Stimulated activated naive CD8-positive, alpha-beta T cell treated with anti-CD3 and anti-CD28 coated beads, Interleukin-15, Interleukin-2, amounts not matched to agents 100 U/mL and 50 U/mL, for 24 hours (primary cell): ENCODE measurements around the gene SLC35F2.
"Not testable (repeated sequence)": the region's sequence is repeated elsewhere in the genome, so short reads cannot be mapped to it uniquely, and the experiment has no call there.

Experiments used
- ATAC-seq: fragments of 150-1000 bp; cut with Tn5 transposase; one replicate; pipeline ENCODE4 v1.10.0; 2021
- DNase-seq: peaks from one replicate; pipeline ENCODE4 v3.0.0; 2021

The SLC35F2 gene, protein sequence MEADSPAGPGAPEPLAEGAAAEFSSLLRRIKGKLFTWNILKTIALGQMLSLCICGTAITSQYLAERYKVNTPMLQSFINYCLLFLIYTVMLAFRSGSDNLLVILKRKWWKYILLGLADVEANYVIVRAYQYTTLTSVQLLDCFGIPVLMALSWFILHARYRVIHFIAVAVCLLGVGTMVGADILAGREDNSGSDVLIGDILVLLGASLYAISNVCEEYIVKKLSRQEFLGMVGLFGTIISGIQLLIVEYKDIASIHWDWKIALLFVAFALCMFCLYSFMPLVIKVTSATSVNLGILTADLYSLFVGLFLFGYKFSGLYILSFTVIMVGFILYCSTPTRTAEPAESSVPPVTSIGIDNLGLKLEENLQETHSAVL

DNA sequence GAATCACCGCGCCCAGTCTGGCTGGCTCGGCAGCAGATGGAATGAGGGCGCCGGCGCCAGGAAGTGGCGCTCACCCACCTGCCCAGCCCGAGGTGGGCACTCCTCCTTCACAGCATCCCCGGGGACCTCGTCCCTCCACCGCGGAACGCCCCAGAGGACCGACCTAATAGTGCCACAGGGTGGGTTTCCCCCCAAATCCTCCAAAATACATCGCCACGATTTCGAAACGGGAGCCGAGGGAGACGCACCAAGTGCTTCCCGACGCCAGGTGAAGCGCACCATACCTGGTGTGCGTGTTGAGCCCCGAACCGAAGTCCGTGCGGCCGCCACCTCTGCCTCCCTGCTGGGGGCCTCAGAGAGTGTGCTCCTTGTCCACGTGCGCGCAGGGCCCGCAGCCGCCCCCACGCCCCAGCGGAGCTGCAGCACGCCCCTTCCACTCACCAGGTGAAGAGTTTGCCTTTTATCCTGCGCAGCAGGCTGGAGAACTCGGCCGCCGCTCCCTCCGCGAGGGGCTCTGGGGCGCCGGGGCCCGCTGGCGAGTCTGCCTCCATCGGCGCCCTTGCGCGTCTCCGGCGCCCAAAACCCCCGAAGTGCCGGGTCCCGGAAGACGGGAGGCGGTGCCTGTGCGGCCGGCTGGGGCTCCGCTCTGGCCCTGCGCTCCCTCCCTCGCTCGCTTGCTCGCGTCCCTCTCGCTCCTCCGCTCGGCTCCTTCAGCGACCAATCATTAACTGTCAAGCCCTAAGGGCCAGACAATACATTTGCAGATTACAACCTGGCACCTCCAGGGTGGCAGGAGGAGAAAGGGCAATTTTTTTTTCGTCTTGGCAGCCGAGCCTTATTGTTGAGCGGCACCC is at the start of gene SLC35F2:
TSS of gene SLC35F2 (minus strand) at position 571 of the 854 bp plus-strand sequence. CDS start at position 551, 20 bp downstream.
- DNase-seq, result peak; percentile 83
- ATAC-seq, result peak; percentile 95

DNA sequence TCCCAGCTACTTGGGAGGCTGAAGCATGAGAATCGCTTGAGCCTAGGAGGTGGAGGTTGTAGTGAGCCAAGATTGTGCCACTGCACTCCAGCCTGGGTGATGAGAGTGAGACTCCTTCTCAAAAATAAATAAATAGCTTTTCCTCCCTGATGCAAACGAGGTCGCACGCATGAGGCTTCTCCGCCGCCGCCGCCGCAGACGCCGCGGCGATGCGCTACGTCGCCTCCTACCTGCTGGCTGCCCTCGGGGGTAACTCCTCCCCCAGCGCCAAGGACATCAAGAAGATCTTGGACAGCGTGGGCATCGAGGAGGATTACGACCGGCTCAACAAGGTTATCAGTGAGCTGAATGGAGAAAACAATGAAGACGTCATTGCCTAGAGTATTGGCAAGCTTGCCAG is 49.6 kb upstream of the SLC35F2 start:
- ATAC-seq (no peak), DNase-seq (no peak)

DNA sequence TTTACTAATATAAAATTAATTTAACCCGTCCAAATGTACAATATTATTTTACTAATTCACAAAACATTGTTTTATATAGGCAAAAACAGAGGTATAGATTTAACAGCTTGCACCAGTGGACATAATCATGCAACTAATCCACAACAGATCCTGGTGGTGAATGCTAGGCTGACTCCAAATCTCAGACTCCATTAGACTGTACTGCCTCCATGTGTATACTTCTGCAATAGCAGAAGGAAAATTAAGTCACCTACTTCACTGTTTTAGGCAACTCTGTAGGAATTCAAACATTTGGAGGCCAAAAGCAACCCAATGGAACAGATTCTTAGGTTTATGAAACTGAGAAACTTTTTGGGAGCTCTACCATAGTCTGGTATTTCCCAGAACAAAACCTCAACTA is 39.7 kb upstream of the SLC35F2 start:
- no peak for DNase-seq
- ATAC-seq, result no peak

DNA sequence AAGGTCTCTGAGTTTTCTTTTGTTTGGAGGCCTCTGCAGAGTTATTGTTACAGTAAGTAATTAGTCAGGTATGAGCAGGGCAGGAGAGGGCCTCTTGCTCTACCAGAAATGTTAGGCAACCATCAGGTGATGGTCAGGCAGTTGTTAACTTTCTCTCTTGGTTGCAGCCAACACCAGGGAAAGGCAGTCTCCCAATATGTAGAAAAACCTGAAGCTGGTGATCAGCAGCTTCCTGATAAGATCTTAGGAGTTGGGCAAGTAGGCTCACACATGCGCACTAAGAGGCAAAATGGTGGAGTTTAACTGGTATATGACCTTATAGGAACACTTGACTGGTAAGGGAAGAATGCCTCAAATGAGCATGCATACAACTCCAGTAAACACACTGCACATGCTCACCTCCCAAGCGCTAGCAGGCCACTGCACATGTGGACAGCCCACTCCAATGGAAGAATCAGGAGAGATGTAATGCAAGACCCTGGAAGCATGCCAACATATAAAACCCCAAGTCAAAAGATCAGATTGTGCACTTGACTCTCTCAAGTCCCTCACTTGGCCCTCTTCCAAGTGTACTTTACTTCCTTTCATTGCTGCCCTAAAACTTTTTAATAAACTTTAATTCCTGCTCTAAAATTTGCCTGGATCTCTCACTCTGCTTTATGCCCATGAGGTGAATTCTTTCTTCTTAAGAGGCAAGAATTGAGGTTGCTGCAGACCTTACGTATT is 23.7 kb upstream of the SLC35F2 start:
- DNase-seq (no peak), ATAC-seq (no peak)

DNA sequence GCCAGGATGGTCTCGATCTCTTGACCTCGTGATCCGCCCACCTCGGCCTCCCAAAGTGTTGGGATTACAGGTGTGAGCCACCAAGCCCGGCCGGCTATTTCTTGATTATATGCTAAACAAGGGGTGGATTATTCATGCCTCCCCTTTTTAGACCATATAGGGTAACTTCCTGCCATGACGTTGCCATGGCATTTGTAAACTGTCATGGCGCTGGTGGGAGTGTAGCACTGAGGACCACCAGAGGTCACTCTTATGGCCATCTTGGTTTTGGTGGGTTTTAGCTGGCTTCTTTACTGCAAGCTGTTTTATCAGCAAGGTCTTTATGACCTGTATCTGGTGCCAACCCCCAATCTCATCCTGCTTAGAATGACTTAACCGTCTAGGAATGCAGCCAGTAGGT is 22.9 kb upstream of the SLC35F2 start:
- not testable (repeated sequence) for DNase-seq, ATAC-seq

DNA sequence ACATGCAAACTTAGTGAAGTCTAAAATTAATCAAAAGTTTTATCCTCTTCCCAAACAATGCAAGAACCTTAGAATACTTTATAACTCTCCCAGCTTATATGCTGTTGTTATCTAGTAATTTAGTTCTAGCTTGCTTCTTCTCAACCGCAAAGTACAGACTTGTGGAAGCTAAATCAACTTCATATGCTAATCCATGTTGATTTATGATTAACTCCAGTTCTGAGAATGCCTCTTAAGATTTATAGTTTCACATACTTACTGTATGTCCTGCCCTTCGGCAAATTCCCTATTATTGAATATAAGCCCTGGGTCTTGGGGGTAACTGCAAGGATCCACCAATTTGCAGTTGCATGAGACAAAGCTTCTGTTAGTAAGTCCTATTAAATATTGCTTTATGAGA is 17.6 kb upstream of the SLC35F2 start:
- DNase-seq (no peak), ATAC-seq (no peak)

DNA sequence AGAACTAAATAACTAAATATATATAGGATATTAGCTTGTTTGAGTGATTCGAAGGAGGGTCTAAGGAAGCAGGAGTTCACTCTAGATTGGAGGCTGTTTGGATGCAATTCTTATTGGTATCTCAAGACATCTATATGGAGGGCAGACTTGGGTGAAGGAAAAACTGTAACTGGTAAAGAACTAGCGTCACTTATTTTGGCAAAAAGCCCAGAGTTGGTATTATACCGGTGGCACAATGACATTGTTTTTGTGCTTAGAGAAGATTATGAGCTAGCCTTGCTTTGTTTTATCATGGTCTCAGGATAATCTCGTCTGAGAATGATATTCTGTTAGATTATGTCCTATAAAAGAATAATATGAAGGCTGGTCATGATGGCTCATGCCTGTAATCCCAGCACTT is 6.0 kb upstream of the SLC35F2 start:
- no peak for DNase-seq
- no peak for ATAC-seq

DNA sequence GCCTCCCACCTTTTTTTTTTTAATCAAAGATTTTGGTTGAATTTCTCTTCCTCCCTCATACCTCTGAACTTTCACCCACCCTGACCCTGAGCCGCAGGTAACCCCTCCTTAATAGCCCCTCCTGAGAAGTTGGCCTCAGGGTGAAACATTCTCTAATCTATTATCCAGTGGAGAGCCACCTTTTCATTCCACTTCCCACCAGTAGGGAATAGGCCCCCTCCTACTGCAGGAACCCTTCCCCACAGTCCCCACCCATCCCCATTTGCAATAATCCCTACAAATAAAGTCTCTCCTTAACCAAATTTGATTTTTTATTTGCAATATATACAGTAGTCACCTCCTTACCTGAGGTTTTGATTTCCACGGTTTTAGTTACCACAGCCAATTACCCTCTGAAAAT is 2.1 kb upstream of the SLC35F2 start:
- DNase-seq (no peak), ATAC-seq (no peak)

DNA sequence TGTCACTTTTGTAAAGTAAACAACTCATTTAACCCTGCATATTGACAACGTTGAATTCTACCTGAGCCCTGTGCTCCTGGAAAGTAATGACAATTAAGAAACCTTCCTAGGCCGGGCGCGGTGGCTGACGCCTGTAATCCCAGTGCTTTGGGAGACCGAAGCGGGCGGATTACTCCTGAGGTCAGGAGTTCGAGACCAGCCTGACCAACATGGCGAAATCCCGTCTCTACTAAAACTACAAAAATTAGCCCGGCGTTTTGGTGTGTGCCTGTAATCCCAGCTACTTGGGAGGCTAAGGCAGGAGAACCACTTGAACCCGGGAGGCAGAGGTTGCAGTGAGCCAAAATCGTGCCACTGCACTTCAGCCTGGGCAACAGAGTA is 1.6 kb upstream of the SLC35F2 start:
- DNase-seq, ATAC-seq: not testable (repeated sequence)

DNA sequence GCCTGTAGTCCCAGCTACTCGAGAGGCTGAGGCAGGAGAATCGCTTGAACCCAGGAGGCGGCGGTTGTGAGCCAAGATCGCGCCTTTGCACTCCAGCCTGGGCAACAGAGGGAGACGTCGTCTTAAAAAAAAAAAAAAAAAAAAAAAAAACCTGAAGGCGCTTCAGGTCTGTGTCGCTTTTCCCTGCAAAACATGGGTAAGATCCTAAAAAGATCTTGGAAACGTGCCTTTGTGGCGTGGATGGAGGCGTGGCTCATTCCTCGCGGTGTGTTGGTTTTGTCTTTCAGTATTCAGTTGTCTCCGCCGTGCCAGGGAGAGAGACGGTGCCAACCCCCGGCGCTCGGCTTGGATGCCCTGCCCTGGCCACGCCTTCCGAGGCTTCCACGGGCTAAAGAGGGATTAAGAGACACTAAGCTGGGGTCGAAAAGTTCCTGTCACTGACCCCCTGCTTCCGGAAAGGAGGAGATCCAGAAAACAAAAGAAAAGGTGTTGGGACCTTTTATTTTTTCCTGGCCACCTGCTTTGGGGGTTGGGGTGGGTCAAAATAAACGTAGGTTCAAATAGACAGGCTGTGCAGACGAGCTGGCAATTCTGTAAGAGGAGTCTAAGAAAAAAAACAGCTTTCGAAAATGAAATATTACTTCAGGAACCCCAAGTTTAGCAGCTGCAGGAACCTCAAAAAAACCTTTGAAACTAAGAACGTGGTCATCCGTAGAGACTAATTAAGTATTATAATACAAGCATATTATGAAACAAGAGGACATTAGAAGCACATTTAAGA is 1.1 kb upstream of the SLC35F2 start:
- ATAC-seq (no peak), DNase-seq (peak; percentile 50)

DNA sequence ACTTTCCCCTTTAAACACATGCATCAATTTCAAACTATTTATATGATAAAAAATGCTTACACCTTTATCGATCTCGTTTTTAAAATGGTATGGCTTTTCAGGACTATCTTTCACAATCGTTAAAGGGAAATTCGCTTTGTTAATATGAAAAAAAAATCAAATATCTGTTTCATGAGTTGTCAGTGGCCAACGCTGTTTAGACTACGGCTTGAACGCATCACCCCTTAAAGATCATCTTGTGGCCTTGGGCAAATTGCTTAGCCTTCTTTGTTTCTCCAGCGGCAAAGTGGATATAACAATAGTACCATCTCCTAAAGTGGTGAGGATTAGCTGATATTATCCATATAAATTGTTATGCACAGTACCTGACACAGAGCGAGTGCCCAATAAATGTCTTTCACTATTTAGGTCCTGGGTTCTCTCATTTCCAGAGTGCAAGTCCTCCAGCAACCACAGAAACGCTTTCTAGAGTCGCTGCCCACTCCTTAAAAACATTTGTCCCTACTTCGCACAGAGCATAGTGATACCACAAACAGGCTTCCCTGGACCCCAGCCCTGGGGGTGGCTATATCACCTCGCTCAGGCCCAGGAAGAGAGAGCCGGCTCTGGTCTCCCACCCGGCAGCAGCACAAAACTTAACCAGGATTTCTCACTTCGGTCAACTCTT is 904 bp downstream of the SLC35F2 start:
- DNase-seq, result peak; percentile 38
- ATAC-seq, result peak; percentile 3

DNA sequence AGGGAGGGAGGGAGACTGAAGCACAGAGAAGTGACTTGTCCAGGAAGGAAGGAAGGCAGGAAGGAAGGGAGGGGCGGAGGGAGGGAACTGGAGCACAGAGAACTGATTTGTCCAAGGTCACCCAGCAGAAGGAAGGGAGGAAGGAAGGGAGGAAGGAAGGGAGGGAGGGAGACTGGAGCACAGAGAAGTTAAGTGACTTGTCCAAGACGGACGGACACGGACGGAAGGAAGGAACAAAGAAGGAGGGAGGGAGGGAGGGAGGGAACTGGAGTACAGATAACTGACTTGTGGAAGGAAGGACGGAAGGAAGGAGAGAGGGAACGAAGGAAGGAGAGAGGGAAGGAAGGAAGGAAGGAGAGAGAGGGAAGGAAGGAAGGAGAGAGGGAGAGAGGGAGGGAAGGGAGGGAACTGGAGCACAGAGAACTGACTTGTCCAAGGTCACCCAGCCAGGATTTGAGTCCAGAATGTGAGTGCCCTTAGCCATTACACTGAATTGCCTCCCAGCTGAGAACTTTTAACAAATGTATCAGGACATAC is 1.5 kb downstream of the SLC35F2 start:
- ATAC-seq (no peak), DNase-seq (no peak)

DNA sequence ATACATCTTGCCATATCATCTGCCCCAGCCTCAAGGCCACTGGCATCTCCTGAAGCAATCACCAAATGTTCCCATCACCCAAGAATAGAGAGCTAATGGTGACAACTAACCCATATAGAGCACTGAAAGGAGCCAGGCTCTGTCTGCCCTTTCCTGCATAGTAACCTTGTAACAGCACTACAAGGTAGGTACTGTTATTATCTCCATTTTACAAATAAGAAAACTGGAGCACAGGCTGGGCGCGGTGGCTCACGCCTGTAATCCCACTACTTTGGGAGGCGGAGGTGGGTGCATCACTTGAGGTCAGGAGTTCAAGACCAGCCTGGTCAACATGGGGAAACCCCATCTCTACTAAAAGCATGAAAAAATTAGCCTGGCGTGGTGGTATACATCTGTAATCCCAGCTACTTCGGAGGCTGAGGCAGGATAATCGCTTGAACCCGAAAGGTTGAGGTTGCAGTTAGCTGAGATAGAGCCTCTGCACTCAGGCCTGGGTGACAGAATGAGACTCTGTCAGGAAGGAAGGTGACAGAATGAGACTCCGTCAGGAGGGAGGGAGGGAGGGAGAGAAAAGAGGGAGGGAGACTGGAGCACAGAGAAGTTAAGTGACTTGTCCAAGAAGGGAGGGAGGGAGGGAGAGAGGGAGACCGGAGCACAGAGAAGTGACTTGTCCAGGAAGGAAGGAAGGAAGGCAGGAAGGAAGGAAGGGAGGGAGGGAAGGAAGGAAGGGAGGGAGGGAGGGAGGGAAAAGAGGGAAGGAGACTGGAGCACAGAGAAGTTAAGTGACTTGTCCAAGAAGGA is 2.2 kb downstream of the SLC35F2 start:
- no peak for DNase-seq
- no peak for ATAC-seq

DNA sequence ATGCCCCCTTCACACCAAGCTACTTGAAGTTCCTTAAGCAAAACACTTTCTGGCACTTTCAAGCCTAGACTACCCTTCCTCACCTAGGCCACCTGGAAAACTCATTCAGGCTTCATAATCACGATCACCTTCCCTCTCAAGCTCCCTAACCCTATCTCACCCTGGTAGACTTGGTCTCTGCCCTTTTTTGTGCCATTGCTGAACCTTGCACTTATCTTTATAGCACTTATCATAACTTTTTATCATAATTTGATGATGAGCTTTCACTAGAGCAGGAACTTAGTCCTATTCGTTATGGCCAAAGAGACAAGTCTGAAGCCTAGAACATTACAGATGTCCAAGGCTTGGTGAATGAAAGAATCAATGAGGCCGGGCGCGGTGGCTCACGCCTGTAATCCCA is 5.5 kb downstream of the SLC35F2 start:
- DNase-seq (no peak), ATAC-seq (no peak)

DNA sequence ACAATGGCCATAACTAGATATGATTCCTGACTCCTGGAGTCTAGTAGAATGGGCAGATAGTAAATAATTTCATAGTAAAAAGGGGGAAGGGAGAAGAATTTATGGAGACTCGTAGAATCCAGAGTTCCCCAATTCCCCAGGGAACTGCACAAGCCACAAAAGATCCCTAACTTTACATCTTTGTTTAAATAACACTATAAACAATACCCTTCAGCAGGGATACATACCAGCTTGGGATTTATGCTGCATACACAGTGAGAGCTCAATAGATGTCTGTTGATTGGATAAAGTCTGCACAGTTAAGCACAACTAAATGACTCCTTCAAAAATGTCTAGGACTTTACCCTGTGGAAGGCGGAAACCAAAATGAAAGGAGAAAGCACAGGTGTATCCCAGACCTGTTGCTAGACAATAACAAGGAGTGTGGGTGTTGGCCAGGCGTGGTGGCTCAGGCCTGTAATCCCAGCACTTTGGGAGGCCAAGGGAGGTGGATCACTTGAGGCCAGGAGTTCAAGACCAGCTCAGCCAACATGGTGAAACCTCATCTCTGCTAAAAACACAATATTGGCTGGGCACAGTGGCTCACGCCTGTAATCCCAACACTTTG is 6.8 kb downstream of the SLC35F2 start:
- DNase-seq (no peak), ATAC-seq (no peak)

DNA sequence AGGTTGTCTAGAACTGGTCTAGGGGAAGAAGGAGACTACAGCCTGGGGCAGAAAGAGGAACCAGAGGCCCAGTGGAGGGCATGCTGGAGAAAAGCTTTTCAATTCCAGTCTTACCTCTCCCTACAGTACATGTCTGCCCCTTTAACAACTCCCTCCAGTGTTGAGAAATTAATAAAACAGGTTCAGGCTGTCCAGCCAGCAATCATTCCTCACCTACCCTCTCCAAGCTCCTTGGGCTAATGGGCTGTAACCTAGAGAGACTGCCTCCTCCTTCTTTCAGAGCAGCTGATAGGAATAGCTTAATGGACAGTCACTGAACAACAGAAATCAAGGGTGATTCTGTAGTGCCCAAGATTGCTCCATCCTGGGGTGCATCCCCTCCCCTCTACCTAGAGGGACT is 8.8 kb downstream of the SLC35F2 start:
- ATAC-seq, result peak; percentile 19
- DNase-seq, result no peak

DNA sequence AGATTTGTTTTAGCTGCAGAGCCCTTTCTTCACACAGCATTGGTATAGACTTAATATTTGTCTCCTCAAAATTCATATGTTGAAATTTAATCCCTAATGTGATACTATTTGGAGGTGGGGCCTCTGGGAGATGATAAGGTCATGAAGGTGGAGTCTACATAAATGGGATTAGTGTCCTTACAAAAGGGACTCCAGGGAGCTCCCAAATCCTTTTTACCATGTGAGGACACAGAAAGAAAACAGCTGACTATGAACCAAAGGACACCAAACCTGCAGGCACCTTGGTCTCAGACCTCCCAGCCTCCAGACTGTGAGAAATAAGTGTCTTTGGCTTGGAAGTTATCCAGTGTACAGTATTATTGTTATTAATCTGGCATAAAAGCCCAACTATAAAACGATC is 10.2 kb downstream of the SLC35F2 start:
- no peak for ATAC-seq
- no peak for DNase-seq

DNA sequence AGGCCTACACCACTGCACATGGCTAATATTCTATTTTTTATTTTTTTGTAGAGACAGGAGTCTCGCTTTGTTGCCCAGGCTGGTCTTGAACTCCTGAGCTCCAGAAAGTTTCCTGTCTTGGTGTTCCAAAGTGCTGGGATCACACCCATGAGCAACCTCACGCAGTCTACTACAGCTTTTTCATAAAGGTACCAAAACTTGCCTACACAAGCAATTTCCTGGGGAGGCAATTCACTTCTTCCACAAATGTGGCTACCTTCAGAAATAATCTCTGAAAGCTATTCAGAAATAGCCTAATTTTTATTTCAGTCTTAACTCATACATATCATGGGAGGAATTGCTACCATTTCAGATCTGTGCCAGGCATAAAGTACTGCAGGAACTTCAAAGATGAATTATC is 11.4 kb downstream of the SLC35F2 start:
- ATAC-seq (no peak), DNase-seq (no peak)

DNA sequence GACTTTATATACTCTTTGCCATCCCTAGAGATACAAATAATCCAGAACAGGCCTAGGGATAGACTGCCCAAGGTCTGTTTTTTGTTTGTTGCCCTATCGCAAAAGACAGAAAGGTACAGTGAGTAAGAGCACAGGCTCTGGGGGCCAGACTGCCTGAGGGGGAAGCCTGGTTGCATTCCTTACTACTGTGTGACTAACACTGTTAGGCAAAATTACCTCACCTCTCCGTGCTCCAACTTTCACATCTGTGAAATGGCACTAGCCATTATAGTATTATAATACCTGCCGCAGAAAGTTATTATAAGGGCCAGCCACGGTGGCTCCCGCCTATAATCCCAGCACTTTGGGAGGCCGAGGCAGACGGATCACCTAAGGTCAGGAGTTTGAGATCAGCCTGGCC is 14.5 kb downstream of the SLC35F2 start:
- peak; percentile 57 for ATAC-seq
- DNase-seq, result no peak
